Measurements from ENCODE around the gene NKAPL. TPM values are rescaled to one million over a fixed set of nuclear protein-coding genes. Genes with fewer than 3 reads are reported as not detected.
A peak's percentile ranks its signal among the peaks of the same experiment; 100 is the strongest.

Gene NKAPL
- total and polyA plus RNA-seq, 2 of the 8 experiments (the other 6 are each of a cell fraction or from before 2014, with no cell fraction given) = 0.08 TPM; not detected in 1

DNA sequence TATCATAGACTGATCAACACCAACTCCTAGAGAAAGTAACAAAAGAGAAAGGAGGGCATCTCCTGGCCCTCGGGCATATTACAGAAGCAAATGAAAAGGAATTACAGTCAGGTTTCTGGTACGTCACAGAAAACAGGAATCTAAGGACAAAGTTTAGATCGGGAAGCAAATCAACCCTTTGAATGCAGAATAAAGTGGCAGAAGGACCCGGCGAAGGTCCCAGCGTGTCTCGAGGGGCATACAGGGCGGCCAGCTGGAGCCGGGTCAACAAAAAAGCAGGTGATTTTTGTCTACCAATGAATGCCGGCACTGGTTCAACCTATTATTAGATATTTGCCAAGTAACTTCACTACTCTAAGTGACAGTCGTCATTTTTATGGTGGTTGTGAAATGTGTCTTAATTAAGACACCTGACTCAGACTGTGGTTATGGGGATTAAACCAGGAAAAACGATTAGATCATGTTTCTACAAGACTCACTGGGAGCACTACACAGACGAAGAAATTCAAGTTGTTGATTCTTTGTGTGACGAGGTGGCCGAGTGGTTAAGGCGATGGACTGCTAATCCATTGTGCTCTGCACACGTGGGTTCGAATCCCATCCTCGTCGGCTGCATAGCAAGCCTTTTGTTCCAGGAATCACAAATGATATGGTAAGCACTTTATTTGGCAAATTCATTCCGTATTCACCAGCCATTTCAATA, 46.4 kb upstream of the NKAPL start:
- H3K9ac ChIP-seq (replicated peaks in 1 of 4; ENCODE audit: extremely low read depth in 1 of 4, low read depth in 3 of 4, low read length in 3 of 4) = peak overlapping the region in 2 of 4 experiments; percentile 45 to 49; a peak in 4 of 7 replicates
- no peak overlapping the region for H2BK12ac ChIP-seq (ENCODE audit: low read depth, low read length)
- no peak overlapping the region for H3K4ac ChIP-seq (replicated peaks; ENCODE audit: insufficient read length, low read depth, low read length)
- no peaks in the 10 kb centered on the region for H3K79me2 ChIP-seq (ENCODE audit: control insufficient read depth in 1 of 2, insufficient read depth in 2 of 2, low read length in 2 of 2)
- peaks cover 12% of the 10 kb centered on the region for H3K23me2 ChIP-seq (ENCODE audit: low read depth, low read length)
- no peak overlapping the region for H2BK15ac ChIP-seq (ENCODE audit: low read length)
- H2BK5ac ChIP-seq (ENCODE audit: low read depth, low read length) = no peak overlapping the region
- peaks cover 0 to 2% (median 0%) of the 10 kb centered on the region in 4 experiments; a peak in 2 of 7 replicates for H3K4me1 ChIP-seq (replicated peaks in 1 of 4; ENCODE audit: control insufficient read depth in 3 of 4, insufficient read depth in 4 of 4, low read length in 3 of 4)
- no peaks in the 10 kb centered on the region for H4K20me1 ChIP-seq (replicated peaks in 1 of 2; ENCODE audit: control insufficient read depth in 1 of 2, insufficient read depth in 2 of 2, low read length in 2 of 2)
- H3K36me3 ChIP-seq (ENCODE audit: control insufficient read depth in 2 of 4, insufficient read depth in 4 of 4, low read length in 3 of 4) = no peaks in the 10 kb centered on the region
- no peak overlapping the region for H3K56ac ChIP-seq (replicated peaks; ENCODE audit: insufficient read length, low read depth, low read length)
- no peak overlapping the region for H2BK20ac ChIP-seq (ENCODE audit: low read length)
- H4K5ac ChIP-seq (ENCODE audit: insufficient read length, low read depth, low read length) = no peak overlapping the region
- H3K4me3 ChIP-seq (ENCODE audit: extremely low read depth in 1 of 4, insufficient read depth in 2 of 4, low read depth in 3 of 4, low read length in 4 of 4) = peak overlapping the region; percentile 64 to 85 (median 76)
- H3K27me3 ChIP-seq (replicated peaks in 1 of 4; ENCODE audit: control insufficient read depth in 3 of 4, extremely low read depth in 1 of 4, insufficient read depth in 3 of 4, low read length in 3 of 4) = peaks cover 14 to 35% (median 27%) of the 10 kb centered on the region in 4 experiments
- no peak overlapping the region for H3K27ac ChIP-seq (ENCODE audit: low read depth, low read length)
- no peaks in the 10 kb centered on the region; the same call in 1 of the 2 replicates for H3K79me1 ChIP-seq (ENCODE audit: low read depth, low read length)
- H3K4me2 ChIP-seq (ENCODE audit: insufficient read depth in 1 of 2, low read depth in 2 of 2, low read length in 2 of 2) = peak overlapping the region; percentile 81 to 87
- ChIA-PET POLR2A (ENCODE audit: partially characterized antibody) (interaction anchor here (0.9 to 2.0 kb wide), 2 partner anchors 8 to 123 kb away, joined by 4 to 5 read pairs; partner anchors contain the start of gene ZSCAN31), CTCF (ENCODE audit: partially characterized antibody) (interaction anchor here (1.5 kb wide), 1 partner anchor 9 kb away, joined by 4 read pairs; no protein-coding TSS in a partner anchor)
- DNase-seq (ENCODE audit: low read depth in 1 of 2, low spot score in 2 of 2) (peak; percentile 77 to 92), FAIRE-seq (peak; percentile 78)
- H3K23ac ChIP-seq (ENCODE audit: insufficient read length) = no peak overlapping the region
- H2AK5ac ChIP-seq (ENCODE audit: low read depth, low read length) = no peak overlapping the region
- H4K8ac ChIP-seq (ENCODE audit: extremely low read depth, insufficient read depth, low read length) = no peak overlapping the region
- WGBS, 2 experiments (ENCODE audit: extremely low coverage in 1 of 2, insufficient coverage in 1 of 2, insufficient read length in 1 of 2, insufficient replicate concordance in 2 of 2, low coverage in 1 of 2, low lambda C conversion rate in 2 of 2, missing lambda C conversion rate in 1 of 2) = 2% methylated on average over 21 of the region's 21 CpGs; no CpG with 5 or more reads in 1 of the 2 experiments
- no peak overlapping the region for H3K14ac ChIP-seq (ENCODE audit: insufficient read length)
- H2BK120ac ChIP-seq (replicated peaks; ENCODE audit: low read depth, low read length) = no peak overlapping the region
- H2AFZ ChIP-seq (ENCODE audit: low read length) = peak overlapping the region; percentile 83
- H3K18ac ChIP-seq (ENCODE audit: extremely low read depth, low read length) = no peak overlapping the region
- H4K91ac ChIP-seq (replicated peaks; ENCODE audit: insufficient read length, low read length) = no peak overlapping the region
- H3K9me3 ChIP-seq (ENCODE audit: insufficient read depth in 2 of 2, low read depth in 1 of 2, low read length in 1 of 2) = no peaks in the 10 kb centered on the region
- TF ChIP-seq ZNF274 (IDR thresholded peaks at IDR 0.05; ENCODE audit: borderline replicate concordance, extremely low read depth, low read length) (no peak), YY1 (IDR thresholded peaks at IDR 0.05; ENCODE audit: low read depth, low read length) (no peak), SP2 (IDR thresholded peaks at IDR 0.05; ENCODE audit: low read length) (no peak), ASH2L (IDR thresholded peaks at IDR 0.05; ENCODE audit: low read length) (peak; percentile 91), SIX5 (IDR thresholded peaks at IDR 0.05; ENCODE audit: low read depth, low read length) (no peak), SAP30 (IDR thresholded peaks at IDR 0.05; ENCODE audit: insufficient read depth, insufficient replicate concordance, low read length) (peak; percentile 49), SP4 (IDR thresholded peaks at IDR 0.05; ENCODE audit: low read length) (peak; percentile 49; the same call in 1 of the 2 replicates), RBBP5 (IDR thresholded peaks at IDR 0.05; ENCODE audit: borderline replicate concordance, low read depth, low read length) (no peak; the same call in 1 of the 2 replicates)
- TF ChIP-seq, protein P1, sequence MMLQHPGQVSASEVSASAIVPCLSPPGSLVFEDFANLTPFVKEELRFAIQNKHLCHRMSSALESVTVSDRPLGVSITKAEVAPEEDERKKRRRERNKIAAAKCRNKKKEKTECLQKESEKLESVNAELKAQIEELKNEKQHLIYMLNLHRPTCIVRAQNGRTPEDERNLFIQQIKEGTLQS (IDR thresholded peaks at IDR 0.05; ENCODE audit: insufficient read depth, low read depth, low read length) = no peak
- TF ChIP-seq, protein P2, sequence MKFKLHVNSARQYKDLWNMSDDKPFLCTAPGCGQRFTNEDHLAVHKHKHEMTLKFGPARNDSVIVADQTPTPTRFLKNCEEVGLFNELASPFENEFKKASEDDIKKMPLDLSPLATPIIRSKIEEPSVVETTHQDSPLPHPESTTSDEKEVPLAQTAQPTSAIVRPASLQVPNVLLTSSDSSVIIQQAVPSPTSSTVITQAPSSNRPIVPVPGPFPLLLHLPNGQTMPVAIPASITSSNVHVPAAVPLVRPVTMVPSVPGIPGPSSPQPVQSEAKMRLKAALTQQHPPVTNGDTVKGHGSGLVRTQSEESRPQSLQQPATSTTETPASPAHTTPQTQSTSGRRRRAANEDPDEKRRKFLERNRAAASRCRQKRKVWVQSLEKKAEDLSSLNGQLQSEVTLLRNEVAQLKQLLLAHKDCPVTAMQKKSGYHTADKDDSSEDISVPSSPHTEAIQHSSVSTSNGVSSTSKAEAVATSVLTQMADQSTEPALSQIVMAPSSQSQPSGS (IDR thresholded peaks at IDR 0.05; ENCODE audit: low read length) = peak; percentile 89

Measured in H1 (cell line).